HepG2 (cell line): Measurements from ENCODE around the gene KARS1. TPM values are rescaled to one million over a fixed set of nuclear protein-coding genes. Genes with fewer than 3 reads are reported as not detected.

ENCODE experiments used
- ATAC-seq: fragments of 200-7000 bp; cut with Tn5 transposase; 3 replicates; pipeline ENCODE4 v1.9.1; 2020; ENCODE audit warnings: mild to moderate bottlenecking, moderate library complexity
- BruUV-seq: library from RNA; stranded (reverse); fragments of 400-500 nt; replicated peaks from 2 replicates; lab custom pipeline; 2021; lab: Mats Ljungman, UMichigan
- CTCF ChIA-PET: fragments of 300-600 bp; formaldehyde crosslinking; extraction: SDS; loops from one replicate; lab custom pipeline; 2021; ENCODE audit warnings: low total read pairs, inconsistent platforms, low intra/inter-chr PET ratio; lab: Yijun Ruan, JAX
- POLR2A ChIA-PET: fragments of 350-600 bp; sonication (Branson Sonifier 250); formaldehyde crosslinking; loops from one replicate; lab custom pipeline; 2020; ENCODE audit warnings: antibody characterized with exemption, inconsistent platforms; lab: Yijun Ruan, JAX
- DNase-seq: peaks from one replicate; pipeline ENCODE4 v3.0.0-alpha.2; 2015; ENCODE audit warnings: low spot score
- FAIRE-seq: peaks from 3 replicates; lab custom pipeline; 2011; peaks lifted over from hg19 to GRCh38; lab: Jason Lieb, UNC
- H2AFZ ChIP-seq: one replicate; pipeline ENCODE4 v1.6.1; 2011; ENCODE audit warnings: low read length, inconsistent platforms
- H3K27ac ChIP-seq: fragments of 300-600 bp; 3 replicates; pipeline ENCODE4 v1.8.0; 2011; ENCODE audit warnings: mixed run types, mild to moderate bottlenecking, mixed read lengths, low read length, inconsistent platforms; ENCODE audit not compliant: insufficient read depth; ENCODE audit errors: extremely low read length
- H3K27me3 ChIP-seq, 2 experiments: fragments of 200-600 bp in 1 of 2; 2 replicates in 1 of 2; 3 replicates in 1 of 2; pipeline versions ENCODE4 v1.6.0 to v1.8.0; 2011; ENCODE audit warnings: low read length in 2 of 2, mild to moderate bottlenecking in 2 of 2, moderate library complexity in 2 of 2, inconsistent platforms in 1 of 2; ENCODE audit not compliant: insufficient read depth in 2 of 2, control insufficient read depth in 1 of 2
- H3K36me3 ChIP-seq, 2 experiments: fragments of 200-600 bp in 1 of 2; replicated peaks in 1 of 2; 2 replicates in 1 of 2; 3 replicates in 1 of 2; pipeline versions ENCODE4 v1.5.1 to v1.8.0; 2011; ENCODE audit warnings: low read length in 2 of 2, inconsistent platforms in 1 of 2; ENCODE audit not compliant: insufficient read depth in 2 of 2, control insufficient read depth in 1 of 2
- H3K4me1 ChIP-seq: 2 replicates; pipeline ENCODE4 v1.5.1; 2012; ENCODE audit warnings: low read length, inconsistent platforms; ENCODE audit not compliant: insufficient read depth
- H3K4me2 ChIP-seq: 2 replicates; pipeline ENCODE4 v1.6.0; 2011; ENCODE audit warnings: low read depth, low read length, inconsistent platforms
- H3K4me3 ChIP-seq, 3 experiments: fragments of 200-600 bp in 1 of 3; sonication (generic), shearing (Covaris generic) in 1 of 3; replicated peaks in 1 of 3; 2 replicates each; pipeline ENCODE4 v1.5.1; 2011 to 2016; ENCODE audit warnings: low read length in 3 of 3, inconsistent platforms in 2 of 3, low read depth in 2 of 3, mild to moderate bottlenecking in 2 of 3, control low read depth in 1 of 3, mixed read lengths in 1 of 3; ENCODE audit not compliant: insufficient read depth in 1 of 3
- H3K79me2 ChIP-seq: one replicate; pipeline ENCODE4 v1.6.1; 2011; ENCODE audit warnings: low read length, inconsistent platforms; ENCODE audit not compliant: insufficient read depth
- H3K9ac ChIP-seq: 2 replicates; pipeline ENCODE4 v1.6.0; 2011; ENCODE audit warnings: mild to moderate bottlenecking, low read depth, low read length, inconsistent platforms; ENCODE audit not compliant: insufficient read depth
- H3K9me3 ChIP-seq: 2 replicates; pipeline ENCODE4 v1.5.1; 2012; ENCODE audit warnings: mild to moderate bottlenecking, low read length
- H4K20me1 ChIP-seq: 2 replicates; pipeline ENCODE4 v1.6.0; 2011; ENCODE audit warnings: inconsistent platforms, mild to moderate bottlenecking, low read length, moderate library complexity; ENCODE audit not compliant: insufficient read depth
- ARHGAP35 ChIP-seq: sonication (generic); formaldehyde crosslinking; IDR thresholded peaks from 2 replicates; pipeline ENCODE4 v1.9.0; 2022; ENCODE audit warnings: mild to moderate bottlenecking, inconsistent platforms, moderate library complexity, missing genetic modification reagents, borderline replicate concordance
- CC2D1A ChIP-seq: sonication (generic); formaldehyde crosslinking; IDR thresholded peaks from 2 replicates; pipeline ENCODE4 v1.8.1; 2023; ENCODE audit warnings: mild to moderate bottlenecking, missing genetic modification reagents
- CEBPB ChIP-seq: IDR thresholded peaks from 2 replicates; pipeline ENCODE4 v1.6.1; 2011; ENCODE audit warnings: low read depth, low read length, improper control_type of control experiment, borderline replicate concordance
- CEBPG ChIP-seq: IDR thresholded peaks from 2 replicates; pipeline ENCODE4 v1.6.1; 2016
- EED ChIP-seq: sonication (generic); formaldehyde crosslinking; IDR thresholded peaks from 2 replicates; pipeline ENCODE4 v1.5.0; 2020; ENCODE audit warnings: mild to moderate bottlenecking, missing genetic modification reagents
- FOSL1 ChIP-seq: sonication (generic); formaldehyde crosslinking; IDR thresholded peaks from 2 replicates; pipeline ENCODE4 v1.9.0; 2021; ENCODE audit warnings: missing genetic modification reagents, borderline replicate concordance
- FOSL2 ChIP-seq: sonication (generic); formaldehyde crosslinking; IDR thresholded peaks from 2 replicates; pipeline ENCODE4 v1.4.0; 2020; ENCODE audit warnings: missing genetic modification reagents
- JUNB ChIP-seq: sonication (generic); formaldehyde crosslinking; IDR thresholded peaks from 2 replicates; pipeline ENCODE4 v1.8.0; 2022; ENCODE audit warnings: missing genetic modification reagents, mild to moderate bottlenecking, borderline replicate concordance
- KLF15 ChIP-seq: sonication (generic); formaldehyde crosslinking; IDR thresholded peaks from 2 replicates; pipeline ENCODE4 v1.8.1; 2023; ENCODE audit warnings: borderline replicate concordance, mild to moderate bottlenecking, inconsistent platforms, missing genetic modification reagents, mixed read lengths
- MIER3 ChIP-seq: IDR thresholded peaks from 2 replicates; pipeline ENCODE4 v1.6.1; 2016; ENCODE audit warnings: missing compliant biosample characterization, borderline replicate concordance
- PHB2 ChIP-seq: fragments of 450-650 bp; IDR thresholded peaks from 2 replicates; pipeline ENCODE4 v1.6.1; 2018; ENCODE audit not compliant: partially characterized antibody
- POLR2A ChIP-seq, 2 experiments: IDR thresholded peaks; 2 replicates each; pipeline ENCODE4 v1.6.1; 2011; ENCODE audit warnings: low read depth in 2 of 2, low read length in 2 of 2, mild to moderate bottlenecking in 1 of 2, moderate library complexity in 1 of 2; ENCODE audit not compliant: insufficient read depth in 1 of 2
- SMAD9 ChIP-seq: sonication (generic); formaldehyde crosslinking; IDR thresholded peaks from 2 replicates; pipeline ENCODE4 v1.5.1; 2020; ENCODE audit warnings: mild to moderate bottlenecking, missing genetic modification reagents
- ZBTB49 ChIP-seq: sonication (generic); formaldehyde crosslinking; IDR thresholded peaks from 2 replicates; pipeline ENCODE4 v1.4.0; 2020; ENCODE audit warnings: missing genetic modification reagents, borderline replicate concordance
- ZNF207 ChIP-seq: fragments of 450-650 bp; IDR thresholded peaks from 2 replicates; pipeline ENCODE4 v1.6.1; 2016; ENCODE audit warnings: antibody characterized with exemption, borderline replicate concordance
- ZNF230 ChIP-seq: sonication (generic); formaldehyde crosslinking; IDR thresholded peaks from 2 replicates; pipeline ENCODE4 v1.4.0; 2020; ENCODE audit warnings: mild to moderate bottlenecking, missing genetic modification reagents
- ZNF44 ChIP-seq: sonication (generic); formaldehyde crosslinking; IDR thresholded peaks from 2 replicates; pipeline ENCODE4 v1.5.1; 2020; ENCODE audit warnings: mild to moderate bottlenecking, missing genetic modification reagents
- ZNF777 ChIP-seq: sonication (generic); formaldehyde crosslinking; IDR thresholded peaks from 2 replicates; pipeline ENCODE4 v1.4.0; 2020; ENCODE audit warnings: missing genetic modification reagents
- ZSCAN9 ChIP-seq: IDR thresholded peaks from 2 replicates; pipeline ENCODE4 v1.6.1; 2016; ENCODE audit warnings: borderline replicate concordance
- WGBS: methylation state at CpG from one replicate; pipeline ENCODE4 v1.1.6; 2017; ENCODE audit warnings: low lambda C conversion rate; 5-methylcytosine and 5-hydroxymethylcytosine counted together
- in situ Hi-C: cut with HindIII; loops from 2 replicates; pipeline ENCODE4 v1.10.0; 2017; ENCODE audit warnings: low pct_unique_long_range_greater_than_20kb; ENCODE audit not compliant: extremely low pct_ligation_motif_present
- intact Hi-C: fragments of 100-400 bp; cut with micrococcal nuclease; formaldehyde crosslinking; loops from one replicate; pipeline ENCODE4 v1.10.0; 2022; ENCODE audit not compliant: unreplicated experiment
- polyA plus RNA-seq, 8 experiments: library from polyadenylated mRNA; depleted of rRNA in 3 of 8; stranded (reverse) in 7 of 8; unstranded in 1 of 8; fragments of >200 nt; fragmentation: Illumina TruSeq in 4 of 8; extraction: Trizol in 4 of 8; gene quantifications; 2 replicates each; pipeline versions ENCODE4 v1.2.1 to v1.2.3, GENCODE V29; 2011 to 2016; ENCODE audit warnings: low read depth in 4 of 8, missing spikeins in 1 of 8, mixed read lengths in 1 of 8; ENCODE audit not compliant: insufficient read depth in 1 of 8
- total RNA-seq, 5 experiments: library from RNA; depleted of rRNA; stranded (reverse); fragments of >200 nt; fragmentation: Illumina TruSeq; extraction: Trizol; gene quantifications; 2 replicates each; pipeline ENCODE4 v1.2.3, GENCODE V29; 2016; ENCODE audit warnings: low read depth in 1 of 5
- TF ChIP-seq, protein P1 (sequence below): sonication (generic); formaldehyde crosslinking; IDR thresholded peaks from 2 replicates; pipeline ENCODE4 v1.4.0; 2020; ENCODE audit warnings: missing genetic modification reagents

Gene KARS1
- total and polyA plus RNA-seq, 2 of the 13 experiments (the other 11 are each of a cell fraction or from before 2014, with no cell fraction given): 141 to 276 TPM

GRCh38 chr16:75626806-75627205, 20.7 kb downstream of the KARS1 start (continued):
- TF ChIP-seq ZNF230 (CRISPR knock-in tag) (no peak), KLF15 (CRISPR knock-in tag) (no peak), ZNF44 (no peak), SMAD9 (CRISPR knock-in tag) (no peak), ZSCAN9 (CRISPR knock-in tag) (no peak), ZBTB49 (CRISPR knock-in tag) (no peak), POLR2A (IDR thresholded peaks at IDR 0.05; ENCODE audit: insufficient read depth in 1 of 2, low read depth in 2 of 2, low read length in 2 of 2) (peak in 1 of 2 experiments; percentile 4; a peak in 1 of 4 replicates), CC2D1A (no peak), PHB2 (no peak)

DNA sequence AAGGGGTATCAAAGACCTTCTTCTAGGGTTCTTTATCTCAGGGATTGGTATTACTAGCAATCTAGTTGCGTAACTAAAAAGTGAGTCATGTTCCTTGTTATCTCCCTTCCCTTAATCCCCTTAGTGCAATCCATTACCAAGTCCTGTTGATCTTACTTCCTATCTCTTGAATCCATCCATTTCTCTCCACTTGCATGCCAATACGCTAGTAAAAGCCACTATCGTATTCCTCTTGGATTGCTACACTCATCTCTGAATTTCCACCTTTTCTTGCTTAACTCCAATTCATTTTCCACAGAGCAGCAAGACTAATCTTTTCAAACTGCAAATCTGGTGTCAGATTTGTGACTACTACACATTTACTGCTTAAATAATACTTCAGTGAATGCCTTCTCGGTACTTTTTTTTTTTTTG, 22.5 kb downstream of the KARS1 start:
- Histone ChIP-seq H3K4me1 (peaks cover 34% of the 10 kb centered on the region), H3K27me3 (no peaks in the 10 kb centered on the region; a peak in 1 of 5 replicates), H3K9ac (no peak overlapping the region), H3K4me2 (no peak overlapping the region), H3K9me3 (no peaks in the 10 kb centered on the region), H2AFZ (no peak overlapping the region), H4K20me1 (no peaks in the 10 kb centered on the region), H3K4me3 (no peak overlapping the region), H3K79me2 (peaks cover 7% of the 10 kb centered on the region), H3K27ac (no peak overlapping the region)
- intact Hi-C loops: loop anchor here (5.0 kb wide), 1 partner anchor 68 kb away; the partner anchor contains the start of gene TMEM231
- ChIA-PET POLR2A (no interaction called here), CTCF (no interaction called here)
- DNase-seq (peak; percentile 41), ATAC-seq (no peak), FAIRE-seq (no peak)
- WGBS: 86% methylated on average over 4 of the region's 4 CpGs
- in situ Hi-C loops: no loop called here
- no TSS peak for BruUV-seq
- TF ChIP-seq CEBPG (CRISPR knock-in tag) (peak; percentile 73), FOSL2 (CRISPR knock-in tag) (peak; percentile 64), JUNB (CRISPR knock-in tag) (0 out of 2 replicates have a peak, but pooled peaks have one; percentile 48), ZNF777 (CRISPR knock-in tag) (0 out of 2 replicates have a peak, but pooled peaks have one; percentile 6), FOSL1 (CRISPR knock-in tag) (peak; percentile 35; the same call in 1 of the 2 replicates), MIER3 (CRISPR knock-in tag) (no peak), ARHGAP35 (CRISPR knock-in tag) (no peak), EED (CRISPR knock-in tag) (no peak), ZNF207 (no peak), CEBPB (peak; percentile 85)
- TF ChIP-seq, protein P1, sequence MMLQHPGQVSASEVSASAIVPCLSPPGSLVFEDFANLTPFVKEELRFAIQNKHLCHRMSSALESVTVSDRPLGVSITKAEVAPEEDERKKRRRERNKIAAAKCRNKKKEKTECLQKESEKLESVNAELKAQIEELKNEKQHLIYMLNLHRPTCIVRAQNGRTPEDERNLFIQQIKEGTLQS (CRISPR knock-in tag): peak; percentile 35; the same call in 1 of the 2 replicates
- TF ChIP-seq, all 625 proteins: peak for 7
- peaks cover 19 to 40% of the 10 kb centered on the region in 2 experiments for H3K36me3 ChIP-seq
